Measurements from ENCODE around the gene JAKMIP1.

DNA sequence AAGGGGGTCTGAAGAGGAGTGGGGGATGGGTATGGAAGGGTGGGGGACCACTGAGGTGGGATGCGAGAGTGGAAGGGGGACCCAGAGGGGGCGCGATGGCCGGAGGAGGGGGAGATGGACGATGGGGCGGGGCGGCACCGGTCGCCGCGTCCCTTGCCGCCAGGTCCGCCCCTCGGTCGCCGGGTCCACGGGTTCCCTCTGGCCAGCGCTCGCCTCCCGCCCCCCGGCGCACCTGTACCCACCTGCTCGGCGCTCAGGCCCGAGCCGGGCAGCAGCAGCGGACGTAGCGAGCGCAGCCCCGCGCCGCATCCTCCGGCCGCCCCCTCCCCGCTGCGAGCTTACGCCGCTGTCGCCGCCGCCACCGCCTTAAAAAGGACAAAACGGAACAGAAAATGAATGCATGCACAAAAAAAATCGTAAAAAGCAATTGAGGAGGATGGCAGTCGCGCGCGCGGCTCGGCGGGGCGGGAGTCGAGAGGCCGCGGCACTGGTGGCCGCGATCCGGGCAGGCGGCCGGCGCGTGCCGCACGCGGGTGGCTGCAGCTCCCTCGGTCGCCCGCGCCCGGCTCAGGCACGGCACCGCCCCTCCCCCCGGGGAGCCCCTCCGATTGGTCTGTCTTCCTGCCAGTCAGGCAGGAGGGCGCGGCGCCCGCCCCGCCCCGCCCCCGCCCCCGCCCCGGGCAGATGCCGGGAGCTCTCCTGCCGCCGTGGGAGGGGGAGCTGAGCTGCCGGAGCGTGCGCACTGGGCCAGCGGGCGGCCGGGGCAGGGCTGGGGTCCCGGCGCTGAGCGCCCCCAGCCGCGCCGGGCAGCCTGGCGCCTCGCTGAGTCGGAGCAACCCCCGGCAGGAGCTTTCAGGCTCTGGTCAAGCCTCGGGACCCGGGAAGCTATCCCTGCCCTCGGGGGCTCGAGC lies at the start of gene JAKMIP1:
- TF ChIP-seq EZH2 (optimal IDR thresholded peaks at IDR 0.05; ENCODE audit: low read depth, low read length) (no peak), EZH2phosphoT487 (IDR thresholded peaks at IDR 0.05; ENCODE audit: low read length) (no peak)
- TF ChIP-seq, protein P1, sequence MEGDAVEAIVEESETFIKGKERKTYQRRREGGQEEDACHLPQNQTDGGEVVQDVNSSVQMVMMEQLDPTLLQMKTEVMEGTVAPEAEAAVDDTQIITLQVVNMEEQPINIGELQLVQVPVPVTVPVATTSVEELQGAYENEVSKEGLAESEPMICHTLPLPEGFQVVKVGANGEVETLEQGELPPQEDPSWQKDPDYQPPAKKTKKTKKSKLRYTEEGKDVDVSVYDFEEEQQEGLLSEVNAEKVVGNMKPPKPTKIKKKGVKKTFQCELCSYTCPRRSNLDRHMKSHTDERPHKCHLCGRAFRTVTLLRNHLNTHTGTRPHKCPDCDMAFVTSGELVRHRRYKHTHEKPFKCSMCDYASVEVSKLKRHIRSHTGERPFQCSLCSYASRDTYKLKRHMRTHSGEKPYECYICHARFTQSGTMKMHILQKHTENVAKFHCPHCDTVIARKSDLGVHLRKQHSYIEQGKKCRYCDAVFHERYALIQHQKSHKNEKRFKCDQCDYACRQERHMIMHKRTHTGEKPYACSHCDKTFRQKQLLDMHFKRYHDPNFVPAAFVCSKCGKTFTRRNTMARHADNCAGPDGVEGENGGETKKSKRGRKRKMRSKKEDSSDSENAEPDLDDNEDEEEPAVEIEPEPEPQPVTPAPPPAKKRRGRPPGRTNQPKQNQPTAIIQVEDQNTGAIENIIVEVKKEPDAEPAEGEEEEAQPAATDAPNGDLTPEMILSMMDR (IDR thresholded peaks at IDR 0.05; ENCODE audit: low read length), result no peak

Data from MM.1S (cell line).